Measurements from ENCODE around the gene TMEM30A. TPM values are rescaled to one million over a fixed set of nuclear protein-coding genes. Genes with fewer than 3 reads are reported as not detected.

Gene TMEM30A
- total RNA-seq, 1 donor from 2014 or later, result 67.2 TPM

DNA sequence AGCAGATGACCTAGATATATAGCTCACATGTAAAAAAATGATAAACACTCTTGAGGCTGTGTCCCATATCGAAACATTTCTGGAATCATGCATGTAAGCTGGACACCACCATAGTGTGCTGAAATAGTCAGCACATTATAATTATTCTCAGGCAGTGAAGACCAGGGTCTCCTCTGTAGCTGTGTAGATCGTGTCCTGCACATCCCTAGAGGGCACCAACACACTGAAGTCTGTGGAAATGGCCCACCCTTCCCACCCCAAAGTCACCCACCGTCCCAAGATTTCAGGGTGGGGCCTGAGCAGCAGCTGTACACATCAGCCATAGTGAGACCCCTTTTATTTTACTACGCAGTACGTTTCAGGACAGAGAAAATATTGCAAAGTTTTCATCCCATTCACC is 21.0 kb upstream of the TMEM30A start:
- Mint-ChIP-seq H3K9me3 (no peaks in the 10 kb centered on the region), H3K4me1 (ENCODE audit: low read depth) (peaks cover 7% of the 10 kb centered on the region), H3K36me3 (ENCODE audit: low read depth) (no peaks in the 10 kb centered on the region), H3K27me3 (ENCODE audit: insufficient read depth) (peaks cover 2% of the 10 kb centered on the region), H3K27ac (no peak overlapping the region), H3K4me3 (no peak overlapping the region)
- DNase-seq (ENCODE audit: low spot score), result no peak
- intact Hi-C loops (cut with micrococcal nuclease), result no loop called here

DNA sequence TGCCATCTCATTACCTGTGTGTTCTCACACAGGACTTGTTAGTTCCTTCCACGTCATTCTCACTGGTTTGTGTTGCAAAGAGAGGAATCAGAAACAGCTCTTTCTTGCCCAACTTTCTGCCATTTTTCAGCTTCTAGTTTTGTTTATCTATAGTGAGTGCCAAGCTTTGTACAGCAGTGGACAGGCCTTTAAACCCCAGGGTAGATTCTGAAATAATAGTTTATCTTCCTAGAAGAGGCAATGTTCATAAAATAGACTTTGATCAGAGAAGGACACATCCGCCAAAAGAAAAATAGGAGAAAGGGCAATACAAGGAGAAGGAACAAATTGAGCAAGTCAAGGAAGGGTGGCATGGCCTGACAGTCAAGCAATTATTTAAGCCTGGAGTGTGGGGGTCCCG is 17.7 kb upstream of the TMEM30A start:
- H3K4me3 Mint-ChIP-seq, result no peak overlapping the region
- DNase-seq (ENCODE audit: low spot score), result no peak
- intact Hi-C loops (cut with micrococcal nuclease), result no loop called here
- H3K9me3 Mint-ChIP-seq, result no peaks in the 10 kb centered on the region
- H3K27ac Mint-ChIP-seq, result no peak overlapping the region
- H3K27me3 Mint-ChIP-seq (ENCODE audit: insufficient read depth), result peaks cover 2% of the 10 kb centered on the region
- no peaks in the 10 kb centered on the region for H3K36me3 Mint-ChIP-seq (ENCODE audit: low read depth)
- peaks cover 7% of the 10 kb centered on the region for H3K4me1 Mint-ChIP-seq (ENCODE audit: low read depth)

DNA sequence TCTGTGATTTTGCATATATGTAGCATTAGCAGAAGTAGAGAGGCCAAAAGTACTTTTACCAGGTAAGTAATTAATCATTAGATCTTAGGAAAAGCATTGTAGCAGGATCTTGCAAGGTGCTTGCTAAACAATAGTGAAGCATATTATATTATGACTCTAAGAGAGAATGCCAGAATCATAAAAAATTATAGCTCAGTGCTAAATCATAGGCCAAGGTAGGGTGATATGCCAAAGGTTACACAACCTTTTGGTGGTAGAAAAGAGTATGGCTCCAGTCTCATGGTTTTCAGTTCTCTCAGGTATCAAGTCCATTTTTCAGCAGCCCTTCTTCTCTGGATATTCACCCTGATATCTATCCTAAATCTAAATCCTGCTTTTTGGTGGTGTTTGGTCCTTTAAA is 16.9 kb upstream of the TMEM30A start:
- no peaks in the 10 kb centered on the region for H3K9me3 Mint-ChIP-seq

DNA sequence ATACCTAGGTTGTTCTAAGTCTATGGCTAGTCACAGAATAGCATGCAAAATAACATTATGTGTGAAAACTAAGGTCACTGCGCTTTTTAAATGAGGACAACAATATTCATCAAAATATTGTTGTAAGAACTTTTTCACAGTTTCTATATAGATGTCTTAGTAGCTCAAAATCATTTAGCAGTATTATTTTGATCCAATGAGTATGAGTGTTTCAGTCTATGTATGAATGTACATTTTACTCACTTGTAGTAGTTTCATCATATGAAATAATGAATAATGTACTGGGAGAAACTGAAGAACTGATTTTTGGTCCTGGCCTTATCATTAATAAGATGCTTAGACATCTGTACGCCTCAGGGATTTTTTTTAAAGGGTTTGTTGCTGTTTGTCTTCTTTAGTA is 16.5 kb upstream of the TMEM30A start:
- Mint-ChIP-seq H3K27ac (no peak overlapping the region), H3K4me1 (ENCODE audit: low read depth) (peaks cover 3% of the 10 kb centered on the region), H3K9me3 (no peaks in the 10 kb centered on the region), H3K27me3 (ENCODE audit: insufficient read depth) (no peaks in the 10 kb centered on the region), H3K36me3 (ENCODE audit: low read depth) (no peaks in the 10 kb centered on the region), H3K4me3 (no peak overlapping the region)
- DNase-seq (ENCODE audit: low spot score), result no peak
- intact Hi-C loops (cut with micrococcal nuclease), result no loop called here

More for the DNA sequence above, 16.9 kb upstream of the TMEM30A start:
- no peaks in the 10 kb centered on the region for H3K36me3 Mint-ChIP-seq (ENCODE audit: low read depth)
- H3K4me3 Mint-ChIP-seq, result no peak overlapping the region
- no peak for DNase-seq (ENCODE audit: low spot score)
- peaks cover under 1% of the 10 kb centered on the region for H3K27me3 Mint-ChIP-seq (ENCODE audit: insufficient read depth)
- intact Hi-C loops (cut with micrococcal nuclease), result no loop called here
- no peak overlapping the region for H3K27ac Mint-ChIP-seq
- H3K4me1 Mint-ChIP-seq (ENCODE audit: low read depth), result peaks cover 7% of the 10 kb centered on the region

DNA sequence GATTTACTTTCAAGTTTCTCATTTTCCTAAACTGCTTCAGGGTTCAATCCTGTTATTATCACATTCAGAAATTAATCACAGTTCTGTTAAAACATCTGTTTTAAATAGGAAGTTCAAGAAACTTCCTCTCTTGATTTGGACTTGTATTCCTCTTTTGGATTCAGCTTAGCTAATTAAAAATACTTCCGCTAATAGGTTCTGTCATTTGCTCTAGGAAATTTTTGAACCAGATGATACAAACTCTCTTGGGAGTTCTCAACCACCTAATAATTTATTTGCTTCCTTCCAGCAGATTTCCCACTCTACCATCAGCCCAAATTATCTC is 15.9 kb upstream of the TMEM30A start:
- Mint-ChIP-seq H3K27ac (no peak overlapping the region), H3K36me3 (ENCODE audit: low read depth) (no peaks in the 10 kb centered on the region), H3K4me3 (no peak overlapping the region), H3K27me3 (ENCODE audit: insufficient read depth) (no peaks in the 10 kb centered on the region), H3K4me1 (ENCODE audit: low read depth) (no peaks in the 10 kb centered on the region), H3K9me3 (no peaks in the 10 kb centered on the region)
- intact Hi-C loops (cut with micrococcal nuclease), result no loop called here
- DNase-seq (ENCODE audit: low spot score), result no peak

DNA sequence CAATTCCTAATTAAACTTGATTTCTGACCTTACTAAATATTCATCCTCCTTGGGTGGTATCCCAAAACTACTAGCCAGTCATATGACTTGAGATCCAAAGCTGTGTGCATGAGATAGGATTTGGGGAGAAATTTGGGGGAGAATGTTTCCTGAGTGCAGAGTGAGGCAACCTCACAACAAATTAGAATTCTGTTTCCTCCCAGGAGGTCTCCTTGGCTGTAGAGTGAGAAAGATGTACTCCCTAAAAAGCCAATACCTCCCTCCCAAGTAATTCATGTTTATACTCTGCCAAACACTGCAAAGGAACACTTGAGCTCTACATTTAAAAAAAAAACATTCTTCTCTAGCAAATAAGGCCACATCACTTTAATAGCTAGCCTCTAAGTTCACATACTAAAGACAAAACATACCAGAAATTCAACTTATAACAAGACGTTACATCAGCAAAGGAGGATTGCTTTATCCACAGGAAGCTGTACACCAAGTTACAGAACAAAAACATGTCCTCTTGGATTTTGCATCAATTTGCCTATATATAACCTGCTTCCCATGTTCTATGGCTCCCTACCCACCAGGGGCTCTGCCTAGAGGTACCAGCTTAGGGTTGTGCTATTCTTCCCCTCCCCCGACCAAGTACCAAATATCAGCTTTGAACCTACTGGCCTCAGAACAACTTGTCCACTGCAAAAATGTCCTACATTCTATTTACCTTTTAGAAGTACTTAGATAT is 15.4 kb upstream of the TMEM30A start:
- H3K4me1 Mint-ChIP-seq (ENCODE audit: low read depth), result no peaks in the 10 kb centered on the region
- H3K4me3 Mint-ChIP-seq, result no peak overlapping the region
- no peaks in the 10 kb centered on the region for H3K27me3 Mint-ChIP-seq (ENCODE audit: insufficient read depth)
- DNase-seq (ENCODE audit: low spot score), result no peak
- intact Hi-C loops (cut with micrococcal nuclease), result no loop called here
- H3K9me3 Mint-ChIP-seq, result no peaks in the 10 kb centered on the region
- H3K27ac Mint-ChIP-seq, result no peak overlapping the region
- H3K36me3 Mint-ChIP-seq (ENCODE audit: low read depth), result no peaks in the 10 kb centered on the region

DNA sequence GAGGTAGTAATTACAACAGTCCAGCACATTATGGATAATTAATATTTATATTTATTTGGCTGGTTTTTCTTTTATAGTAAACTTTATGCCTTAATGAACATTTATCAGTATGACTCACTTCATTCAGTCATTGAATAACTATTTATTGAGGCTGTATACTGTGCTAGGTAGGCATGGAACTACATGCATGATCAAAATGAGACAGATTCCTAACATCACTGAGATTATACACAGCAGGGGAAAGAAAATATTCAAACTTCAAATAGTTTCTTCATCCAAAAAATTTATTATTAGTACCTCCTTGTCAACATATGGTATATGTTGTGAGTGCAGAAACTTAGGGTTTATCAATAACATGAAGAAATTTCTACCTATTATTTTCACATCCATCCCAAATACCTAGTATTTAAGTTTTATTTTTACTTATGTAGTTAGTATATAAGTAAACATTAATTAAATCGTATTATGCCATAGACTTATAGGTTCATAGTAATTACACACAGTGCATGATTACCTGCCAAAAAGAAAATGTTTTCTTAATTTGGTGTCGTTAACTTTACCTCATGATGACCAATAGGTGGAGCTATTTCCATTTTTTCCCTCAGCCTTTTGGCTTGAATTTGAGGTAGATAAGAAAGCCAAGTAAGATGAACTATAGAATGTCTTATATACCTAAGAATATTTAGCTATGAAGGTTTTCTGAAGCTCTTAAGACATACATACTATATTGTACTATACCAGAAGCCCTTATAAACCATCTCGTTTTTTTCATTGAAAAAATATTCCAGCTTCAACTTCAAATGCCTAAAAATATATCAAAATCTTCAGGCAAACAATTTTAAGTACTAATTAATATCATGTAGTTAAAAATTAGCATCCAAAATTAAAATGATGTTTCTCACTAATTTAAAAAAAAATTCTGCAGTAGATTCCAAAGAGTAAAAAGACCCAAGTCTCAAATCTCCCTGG is 12.5 kb upstream of the TMEM30A start:
- Mint-ChIP-seq H3K9me3 (no peaks in the 10 kb centered on the region), H3K27ac (no peak overlapping the region), H3K27me3 (ENCODE audit: insufficient read depth) (no peaks in the 10 kb centered on the region), H3K4me1 (ENCODE audit: low read depth) (no peaks in the 10 kb centered on the region), H3K4me3 (no peak overlapping the region), H3K36me3 (ENCODE audit: low read depth) (no peaks in the 10 kb centered on the region)
- intact Hi-C loops (cut with micrococcal nuclease), result loop anchor here (1.0 kb wide), 2 partner anchors 10 to 229 kb away; no protein-coding TSS in a partner anchor
- DNase-seq (ENCODE audit: low spot score), result no peak

DNA sequence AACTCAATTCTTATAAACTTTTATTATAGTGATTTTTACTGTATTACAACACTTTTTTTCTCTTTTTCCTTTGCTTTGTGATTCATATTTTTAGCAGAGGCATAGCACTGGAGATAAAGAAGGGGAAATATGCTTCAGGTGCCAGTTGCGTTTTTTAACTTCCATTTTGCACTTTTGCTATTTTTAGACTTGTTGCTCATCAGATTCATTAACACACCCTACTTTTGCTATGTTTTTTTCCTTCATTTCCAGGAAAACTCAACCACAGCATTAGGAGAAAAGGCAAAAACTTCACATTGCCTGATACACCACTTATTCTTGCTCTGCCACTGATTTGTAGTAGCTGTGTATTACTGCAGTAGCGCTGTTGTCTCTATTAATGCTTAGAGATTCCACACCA is 8.0 kb upstream of the TMEM30A start:
- H3K4me3 Mint-ChIP-seq, result no peak overlapping the region
- H3K27ac Mint-ChIP-seq, result no peak overlapping the region

DNA sequence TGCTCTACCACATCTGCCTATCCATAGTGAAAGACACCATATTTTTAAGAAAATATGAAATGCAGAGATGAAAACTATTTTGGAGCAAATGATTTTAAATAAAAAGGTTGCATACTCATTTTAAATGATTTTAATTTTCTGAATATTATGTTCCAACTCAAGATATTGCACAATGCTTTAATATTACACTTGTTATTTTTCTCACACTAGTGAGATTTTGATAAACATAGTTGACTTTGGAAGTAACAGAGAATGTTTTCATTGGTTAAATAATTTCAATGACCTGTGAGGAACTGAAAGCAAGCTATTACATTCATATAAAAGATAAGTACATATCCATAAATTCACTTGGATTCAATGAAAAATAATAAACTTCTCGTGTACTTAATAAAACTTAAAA is 7.2 kb upstream of the TMEM30A start:
- Mint-ChIP-seq H3K4me1 (ENCODE audit: low read depth) (peaks cover 28% of the 10 kb centered on the region), H3K4me3 (no peak overlapping the region), H3K27ac (no peak overlapping the region), H3K27me3 (ENCODE audit: insufficient read depth) (no peaks in the 10 kb centered on the region), H3K9me3 (no peaks in the 10 kb centered on the region), H3K36me3 (ENCODE audit: low read depth) (peaks cover 6% of the 10 kb centered on the region)
- no peak for DNase-seq (ENCODE audit: low spot score)
- intact Hi-C loops (cut with micrococcal nuclease), result no loop called here

More for the DNA sequence above, 8.0 kb upstream of the TMEM30A start:
- intact Hi-C loops (cut with micrococcal nuclease), result no loop called here
- Mint-ChIP-seq H3K9me3 (no peaks in the 10 kb centered on the region), H3K36me3 (ENCODE audit: low read depth) (peaks cover 6% of the 10 kb centered on the region), H3K27me3 (ENCODE audit: insufficient read depth) (no peaks in the 10 kb centered on the region), H3K4me1 (ENCODE audit: low read depth) (peaks cover 20% of the 10 kb centered on the region)
- DNase-seq (ENCODE audit: low spot score), result no peak

DNA sequence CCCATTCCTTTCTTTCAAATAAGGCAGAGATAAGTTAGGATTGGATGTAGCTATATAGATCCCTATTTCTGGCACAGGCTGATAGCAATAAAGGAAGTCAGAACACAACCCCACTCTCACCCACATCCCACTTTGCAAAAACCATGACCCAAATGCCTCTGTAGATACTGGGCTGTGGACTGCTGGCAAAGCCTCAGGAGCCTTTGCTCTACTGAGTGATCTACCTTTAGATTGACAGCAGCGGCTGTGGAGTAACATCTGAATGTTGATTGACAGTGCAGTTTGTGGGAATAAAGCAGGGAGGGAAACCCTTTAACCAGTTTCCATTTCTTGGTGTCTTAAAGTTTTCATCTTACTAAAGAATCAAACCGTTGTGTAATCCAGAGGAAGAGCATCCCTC is 6.7 kb upstream of the TMEM30A start:
- DNase-seq (ENCODE audit: low spot score), result no peak
- no peak overlapping the region for H3K27ac Mint-ChIP-seq
- no peaks in the 10 kb centered on the region for H3K27me3 Mint-ChIP-seq (ENCODE audit: insufficient read depth)
- H3K4me1 Mint-ChIP-seq (ENCODE audit: low read depth), result peaks cover 33% of the 10 kb centered on the region
- H3K9me3 Mint-ChIP-seq, result no peaks in the 10 kb centered on the region
- no peak overlapping the region for H3K4me3 Mint-ChIP-seq
- H3K36me3 Mint-ChIP-seq (ENCODE audit: low read depth), result peaks cover 6% of the 10 kb centered on the region
- intact Hi-C loops (cut with micrococcal nuclease), result no loop called here

DNA sequence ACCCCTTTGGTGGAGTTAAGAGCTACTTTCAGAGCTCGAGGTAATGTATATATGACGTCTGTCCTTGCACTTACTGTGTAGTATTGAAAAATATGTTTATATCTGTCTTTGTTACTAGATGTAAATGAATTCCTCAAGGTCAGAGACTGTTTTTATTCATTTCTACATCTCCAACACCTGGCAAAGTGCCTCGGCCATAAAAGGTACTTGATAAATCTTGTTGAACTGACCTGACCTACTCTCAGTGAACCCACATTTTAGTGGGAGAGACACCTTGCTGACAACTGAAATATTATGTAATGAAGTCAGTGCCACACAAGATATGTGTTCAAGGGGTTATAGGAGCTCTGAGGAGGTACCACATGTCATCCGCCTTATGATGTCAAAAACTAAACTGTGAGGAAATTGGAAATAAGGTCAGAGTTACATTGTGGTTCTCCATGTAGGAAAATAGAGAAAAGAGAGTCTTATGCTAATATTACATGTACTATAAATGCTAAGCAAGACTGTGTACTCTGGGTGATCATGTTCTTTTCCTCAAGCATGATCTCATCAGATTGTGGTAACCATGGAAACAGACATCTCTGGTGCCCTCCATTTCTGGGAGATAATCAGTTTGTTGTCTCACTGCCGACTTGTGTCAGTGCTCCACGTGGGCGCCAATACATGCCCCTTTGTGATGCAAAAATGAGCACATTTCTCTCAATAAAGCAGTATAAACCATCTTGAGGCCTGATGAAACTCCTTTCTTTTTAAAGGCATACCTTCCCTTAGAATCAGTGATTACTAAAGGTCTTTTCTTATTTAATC is 5.7 kb upstream of the TMEM30A start:
- intact Hi-C loops (cut with micrococcal nuclease), result no loop called here
- no peak overlapping the region for H3K4me3 Mint-ChIP-seq
- DNase-seq (ENCODE audit: low spot score), result no peak
- no peaks in the 10 kb centered on the region for H3K9me3 Mint-ChIP-seq
- H3K27ac Mint-ChIP-seq, result no peak overlapping the region
- peaks cover 6% of the 10 kb centered on the region for H3K36me3 Mint-ChIP-seq (ENCODE audit: low read depth)
- peaks cover 35% of the 10 kb centered on the region for H3K4me1 Mint-ChIP-seq (ENCODE audit: low read depth)
- H3K27me3 Mint-ChIP-seq (ENCODE audit: insufficient read depth), result no peaks in the 10 kb centered on the region

DNA sequence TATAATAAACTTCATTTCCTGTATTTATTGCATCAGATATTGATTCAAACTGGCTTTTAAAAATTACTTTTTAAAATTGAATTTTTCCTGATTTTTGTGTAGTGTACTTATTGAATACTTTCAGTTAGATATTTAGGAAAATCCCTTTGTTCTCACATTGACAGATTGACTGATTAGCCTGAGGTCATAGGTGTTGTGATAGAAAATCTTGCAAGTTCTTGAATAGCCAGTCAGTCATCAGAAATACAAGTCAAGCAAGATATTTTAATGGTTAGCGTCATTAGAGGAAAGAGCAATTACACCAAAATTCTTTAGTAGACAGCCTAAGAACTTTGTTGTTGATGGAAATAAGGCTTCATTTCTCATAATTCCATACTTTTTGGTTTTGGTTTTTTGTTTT is 3.4 kb upstream of the TMEM30A start:
- Mint-ChIP-seq H3K36me3 (ENCODE audit: low read depth) (peaks cover 6% of the 10 kb centered on the region), H3K4me3 (no peak overlapping the region), H3K27ac (no peak overlapping the region), H3K4me1 (ENCODE audit: low read depth) (peaks cover 35% of the 10 kb centered on the region), H3K9me3 (no peaks in the 10 kb centered on the region), H3K27me3 (ENCODE audit: insufficient read depth) (no peaks in the 10 kb centered on the region)
- no peak for DNase-seq (ENCODE audit: low spot score)
- intact Hi-C loops (cut with micrococcal nuclease), result no loop called here

All from activated T-helper 1 cell treated with anti-CD3 and anti-CD28 coated beads, Interleukin-12 subunit alpha, Interleukin-12 subunit beta, Interleukin-2, Interleukin-4 antibody, amounts not matched to agents 30 ng/mL and 10 ng/mL and 1 ng/mL, durations not matched to agents 14 hours and 24 hours and 36 hours (primary cell).